Esophagus mucosa (tissue), 1 donor: ENCODE data around the gene DHRS7B. TPM values are rescaled to one million over a fixed set of nuclear protein-coding genes. Genes with fewer than 3 reads are reported as not detected.

Source experiments
- ATAC-seq: fragments of 200-7000 bp; cut with Tn5 transposase; one replicate; pipeline ENCODE4 v1.9.1; 2020
- total RNA-seq: library from RNA; stranded (reverse); gene quantifications from one replicate; pipeline ENCODE4 v1.2.4, GENCODE V29; 2023
- donor health status: DM: yes; HTN: yes; CAD: no.

DHRS7B gene
- total RNA-seq, 1 donor from 2014 or later = 7.5 TPM

GRCh38 chr17:21240369-21241055, 113.7 kb downstream of the DHRS7B start:
- no peak for ATAC-seq

Other genes starting within 250 kb of the DHRS7B start
- gene USP22, start 84.0 kb upstream of the DHRS7B start, total RNA-seq = 93.8 TPM
- gene TMEM11, start 87.2 kb downstream of the DHRS7B start, total RNA-seq = 21.1 TPM
- gene NATD1, start 126.4 kb downstream of the DHRS7B start, total RNA-seq = 2.1 TPM
- gene MAP2K3, start 157.7 kb downstream of the DHRS7B start, total RNA-seq = 41.3 TPM
- not detected for gene KCNJ12, start 249.4 kb downstream of the DHRS7B start, total RNA-seq